Raji (cell line): Measurements from ENCODE around the gene CTDP1.

ENCODE experiments used
- POLR2A ChIP-seq: IDR thresholded peaks from 2 replicates; pipeline ENCODE4 v1.6.1; 2011; ENCODE audit warnings: low read depth, low read length, control low read depth; ENCODE audit not compliant: insufficient read depth

CTDP1 gene

DNA sequence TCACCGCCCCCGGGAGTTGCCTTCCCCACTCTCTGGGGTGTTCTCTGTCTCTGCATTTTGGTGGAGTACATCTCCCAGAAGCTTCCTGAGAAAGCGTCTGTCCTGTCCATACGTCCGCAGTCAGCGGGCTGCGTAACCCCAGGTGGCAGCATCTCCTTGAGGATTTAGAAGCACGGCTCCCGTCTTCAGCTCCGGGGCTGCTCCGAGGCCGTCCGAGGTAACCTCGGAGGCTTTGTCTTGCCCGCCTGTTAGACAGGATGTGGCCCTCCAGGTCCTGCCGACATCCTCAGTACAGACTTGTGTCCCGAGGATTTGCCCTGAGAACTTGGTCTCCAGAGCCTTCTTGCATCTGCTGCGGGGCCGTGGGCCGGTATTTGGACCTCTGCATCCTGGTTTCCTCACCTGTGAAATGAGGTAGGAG, 58.4 kb downstream of the CTDP1 start:
- no peak for TF ChIP-seq POLR2A

DNA sequence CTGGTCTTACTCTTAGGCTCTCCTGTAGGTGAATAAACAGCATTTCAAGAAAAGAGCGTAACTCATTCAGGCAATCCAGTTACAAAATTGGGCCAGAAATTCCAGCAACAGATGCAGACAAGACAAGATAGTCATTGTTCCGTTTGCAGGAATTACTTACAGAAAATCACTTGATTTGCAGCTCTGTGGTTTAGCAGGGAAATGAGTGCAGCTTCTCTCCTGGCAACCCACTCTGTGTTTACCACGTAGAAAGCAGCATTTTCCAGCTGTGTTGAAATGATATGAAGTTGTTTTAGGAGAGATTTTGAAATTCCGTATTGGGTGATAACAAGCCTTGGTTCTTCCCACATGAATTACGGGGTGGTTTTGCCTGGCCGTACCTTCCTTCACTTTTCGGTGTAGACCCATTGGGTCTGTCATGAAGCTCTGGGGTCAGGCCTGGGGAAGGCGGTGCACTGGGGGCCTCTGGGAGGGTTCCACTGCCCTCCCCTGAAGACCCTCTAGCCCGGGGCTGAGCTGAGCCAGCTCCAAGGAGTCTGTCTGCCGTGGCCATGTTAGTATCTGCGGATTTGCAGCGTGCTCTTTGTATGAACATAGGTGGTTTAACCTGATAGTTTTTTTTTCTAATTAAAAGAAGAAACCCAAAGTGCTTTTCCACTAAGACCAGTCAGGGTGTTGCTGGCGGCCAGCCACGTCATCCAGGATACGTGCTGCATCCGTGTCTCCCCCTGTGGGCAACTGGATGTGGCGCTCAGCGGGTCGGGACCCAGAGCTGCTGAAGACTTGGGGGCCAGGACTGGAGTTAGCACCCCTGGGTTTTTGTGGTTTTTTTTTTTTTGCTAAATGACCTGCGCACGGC, 59.2 kb downstream of the CTDP1 start:
- TF ChIP-seq POLR2A: no peak

DNA sequence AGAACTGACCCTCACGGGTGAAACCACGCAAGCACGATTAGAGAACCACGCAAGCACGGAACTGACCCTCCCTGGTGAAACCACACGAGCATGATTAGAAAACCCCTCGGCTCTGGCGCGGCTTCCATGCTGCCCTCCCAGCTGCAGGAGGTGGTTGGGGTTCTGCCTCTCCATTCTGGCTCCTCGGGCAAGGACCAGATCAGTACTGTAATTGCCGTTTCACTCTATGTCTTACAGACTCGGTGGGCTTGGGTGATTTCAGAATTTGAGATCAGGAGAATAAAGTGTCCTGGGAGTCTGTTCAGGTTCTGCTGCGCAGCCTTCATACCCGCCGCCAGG, 59.8 kb downstream of the CTDP1 start:
- no peak for TF ChIP-seq POLR2A

DNA sequence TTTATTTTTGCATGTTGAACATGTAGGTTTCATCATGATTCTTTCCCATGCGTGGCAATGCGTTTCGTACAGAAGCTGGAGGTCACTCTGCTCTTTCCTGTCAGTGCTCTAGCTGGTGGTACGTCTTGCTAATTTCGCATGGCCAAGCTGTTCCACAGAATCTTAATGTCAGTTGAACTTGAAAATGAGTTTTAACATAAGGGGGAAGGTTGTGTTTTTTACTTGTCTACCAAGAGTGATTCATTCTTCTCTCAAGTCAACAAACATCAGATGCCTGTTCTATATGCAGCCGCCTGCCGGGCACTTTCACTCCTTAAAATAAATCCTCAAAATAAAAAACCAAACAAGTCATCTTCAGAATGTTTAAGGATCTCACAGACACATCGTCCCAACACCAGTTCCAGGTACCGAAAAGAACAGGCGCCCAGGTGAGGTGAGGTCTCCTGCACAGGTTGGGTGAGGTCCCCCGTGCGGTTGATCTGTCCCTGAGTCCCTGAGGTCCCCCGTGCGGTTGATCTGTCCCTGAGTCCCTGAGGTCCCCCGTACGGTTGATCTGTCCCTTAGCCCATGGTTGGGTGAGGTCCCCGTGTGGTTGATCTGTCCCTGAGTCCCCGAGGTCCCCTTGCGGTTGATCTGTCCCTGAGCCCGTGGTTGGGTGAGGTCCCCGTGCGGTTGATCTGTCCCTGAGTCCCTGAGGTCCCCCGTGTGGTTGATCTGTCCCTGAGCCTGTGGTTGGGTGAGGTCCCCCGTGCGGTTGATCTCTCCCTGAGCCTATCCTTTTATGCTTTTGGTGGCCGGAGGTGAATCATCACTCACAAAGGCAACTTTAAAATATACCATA, 61.1 kb downstream of the CTDP1 start:
- no peak for TF ChIP-seq POLR2A

DNA sequence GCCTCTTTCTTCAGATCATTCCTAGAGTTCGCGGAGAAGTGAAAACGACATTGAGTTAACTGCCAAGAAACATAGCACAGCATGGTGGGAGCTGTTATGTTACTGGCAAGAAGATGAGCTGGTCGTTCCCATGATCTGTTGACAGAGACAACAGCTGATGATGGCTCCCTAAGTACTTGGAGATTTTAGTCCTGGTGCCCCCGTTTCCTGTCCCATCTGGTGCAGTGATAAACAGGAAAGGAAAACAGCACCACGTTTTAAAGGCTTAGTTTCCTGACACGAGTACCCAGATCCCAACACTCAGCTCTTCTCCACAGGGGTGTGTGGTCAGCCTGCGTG, 61.7 kb downstream of the CTDP1 start:
- no peak for TF ChIP-seq POLR2A

DNA sequence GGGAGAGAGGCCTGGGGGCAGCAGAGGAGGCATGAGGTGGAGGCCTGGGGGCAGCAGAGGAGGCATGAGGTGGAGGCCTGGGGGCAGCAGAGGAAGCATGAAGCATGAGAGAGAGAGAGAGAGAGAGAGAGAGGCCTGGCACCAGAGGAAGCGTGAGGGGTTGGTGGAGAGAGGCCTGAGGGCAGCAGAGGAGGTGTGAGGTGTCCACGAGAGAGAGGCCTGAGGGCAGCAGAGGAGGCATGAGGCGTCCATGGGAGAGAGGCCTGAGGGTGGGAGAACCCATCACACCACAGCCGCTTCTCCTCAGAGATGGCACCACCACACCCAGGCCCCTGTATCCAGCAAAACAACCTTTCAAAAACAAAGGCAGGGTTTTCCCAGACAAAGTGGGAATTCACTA, 62.5 kb downstream of the CTDP1 start:
- TF ChIP-seq POLR2A: no peak

DNA sequence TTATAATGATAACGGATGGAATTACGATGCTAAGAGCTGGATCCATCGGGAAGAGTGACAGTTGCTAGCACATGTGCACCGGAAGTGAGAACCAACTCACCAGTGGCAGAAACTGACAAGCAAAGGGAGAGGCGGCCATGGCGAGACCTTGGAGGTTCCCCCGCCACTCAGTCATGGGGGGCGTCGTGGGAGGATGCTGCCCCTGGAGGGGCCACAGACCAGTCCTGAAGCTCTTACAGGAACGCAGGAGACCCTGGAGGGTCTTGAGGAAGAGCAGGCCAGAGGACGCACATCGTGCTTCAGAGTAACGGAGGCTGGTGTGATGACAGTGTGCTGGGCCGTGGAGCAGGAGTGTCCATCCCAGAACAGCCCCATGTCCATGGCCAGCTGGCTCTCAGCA, 65.0 kb downstream of the CTDP1 start:
- TF ChIP-seq POLR2A: no peak

DNA sequence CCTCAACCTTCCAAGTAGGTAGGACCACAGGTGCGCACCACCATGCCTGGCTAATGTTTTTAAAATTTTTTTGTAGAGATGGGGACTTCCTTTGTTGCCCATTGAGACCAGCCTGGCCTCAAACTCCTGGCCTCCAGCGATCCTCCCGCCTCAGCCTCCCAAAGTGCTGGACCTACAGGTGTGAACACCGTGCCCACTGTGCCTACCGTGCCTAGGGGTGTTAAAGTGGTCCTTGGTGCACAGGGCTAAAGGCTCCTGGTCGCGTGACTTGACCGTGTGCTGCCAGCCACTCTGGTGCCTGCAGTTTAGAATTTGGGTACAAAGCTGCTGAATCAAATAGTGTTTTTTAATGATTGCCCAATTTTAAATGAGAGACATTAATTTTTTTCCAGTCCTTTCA, 67.1 kb downstream of the CTDP1 start:
- no peak for TF ChIP-seq POLR2A

DNA sequence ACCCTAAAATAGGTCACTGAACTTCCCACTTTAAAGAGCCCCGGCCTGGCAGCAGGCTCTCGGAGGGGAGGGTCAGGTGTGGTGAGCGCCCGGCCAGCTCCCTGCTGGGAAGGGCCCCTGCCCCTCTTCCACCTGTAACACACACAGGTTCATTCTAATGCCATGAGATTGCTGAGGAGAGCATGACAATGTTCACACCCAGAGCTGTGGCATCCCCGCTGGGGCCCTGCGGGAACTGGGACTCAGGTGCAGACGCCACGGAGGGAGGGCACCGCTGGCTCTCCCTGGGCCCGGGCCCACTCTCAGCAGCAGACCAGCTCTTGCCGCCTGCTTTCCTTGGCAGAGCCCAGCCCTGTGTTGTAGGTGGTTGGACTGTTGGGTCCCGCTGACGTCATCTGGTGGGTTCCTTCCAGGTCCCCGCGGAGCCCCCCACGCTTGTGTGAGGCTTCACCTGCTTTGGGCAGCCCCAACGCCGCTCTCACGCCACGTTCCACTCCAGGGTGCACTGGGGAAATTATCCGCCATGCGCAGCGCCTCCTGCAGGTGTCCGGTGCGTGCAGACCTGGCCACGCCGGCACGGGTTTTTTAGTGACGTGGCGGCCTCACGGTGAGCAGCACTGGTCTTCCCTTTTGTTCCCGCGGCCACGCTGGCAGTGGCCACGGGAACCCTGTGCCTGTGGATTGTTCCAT, 67.7 kb downstream of the CTDP1 start:
- TF ChIP-seq POLR2A: no peak

DNA sequence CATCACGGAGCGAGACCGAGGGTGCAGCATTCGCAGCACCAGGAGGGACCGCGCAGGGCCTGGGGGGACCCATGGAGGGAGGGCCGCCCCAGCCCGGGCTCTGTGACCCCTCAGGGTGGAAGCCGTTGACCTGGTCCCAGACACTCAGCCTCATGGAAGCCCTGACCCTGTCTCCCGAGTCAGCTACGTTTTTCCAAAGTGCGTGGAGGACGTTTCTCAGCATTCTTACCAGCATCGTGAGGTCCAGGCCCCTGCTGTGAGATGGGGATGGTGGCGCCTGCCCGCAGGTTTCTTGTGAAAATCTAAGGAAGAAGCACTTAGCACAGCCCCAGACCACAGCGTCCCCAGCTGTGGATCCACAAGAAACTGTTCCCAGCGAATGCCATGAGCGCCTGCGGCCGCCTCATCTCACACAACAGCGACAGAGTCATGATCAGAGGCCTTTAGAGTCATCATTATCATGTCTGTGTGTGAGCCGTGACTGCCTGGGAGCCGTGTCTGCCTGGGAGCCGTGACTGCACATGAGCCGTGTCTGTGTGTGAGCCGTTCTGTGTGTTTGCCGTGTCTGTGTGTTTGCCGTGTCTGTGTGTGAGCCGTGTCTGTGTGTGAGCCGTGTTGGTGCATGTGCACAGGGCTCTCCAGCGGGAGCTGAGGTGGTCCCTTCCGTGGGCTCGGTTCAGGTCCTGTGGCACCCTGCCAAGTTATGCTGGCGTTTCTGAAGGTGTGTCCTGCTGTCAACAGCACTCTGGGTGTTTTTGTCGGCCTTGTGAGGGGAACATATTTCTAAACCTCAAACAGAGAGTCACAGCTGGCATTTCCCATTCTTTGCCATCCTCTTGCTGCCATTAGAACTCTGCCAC, 68.9 kb downstream of the CTDP1 start:
- no peak for TF ChIP-seq POLR2A

DNA sequence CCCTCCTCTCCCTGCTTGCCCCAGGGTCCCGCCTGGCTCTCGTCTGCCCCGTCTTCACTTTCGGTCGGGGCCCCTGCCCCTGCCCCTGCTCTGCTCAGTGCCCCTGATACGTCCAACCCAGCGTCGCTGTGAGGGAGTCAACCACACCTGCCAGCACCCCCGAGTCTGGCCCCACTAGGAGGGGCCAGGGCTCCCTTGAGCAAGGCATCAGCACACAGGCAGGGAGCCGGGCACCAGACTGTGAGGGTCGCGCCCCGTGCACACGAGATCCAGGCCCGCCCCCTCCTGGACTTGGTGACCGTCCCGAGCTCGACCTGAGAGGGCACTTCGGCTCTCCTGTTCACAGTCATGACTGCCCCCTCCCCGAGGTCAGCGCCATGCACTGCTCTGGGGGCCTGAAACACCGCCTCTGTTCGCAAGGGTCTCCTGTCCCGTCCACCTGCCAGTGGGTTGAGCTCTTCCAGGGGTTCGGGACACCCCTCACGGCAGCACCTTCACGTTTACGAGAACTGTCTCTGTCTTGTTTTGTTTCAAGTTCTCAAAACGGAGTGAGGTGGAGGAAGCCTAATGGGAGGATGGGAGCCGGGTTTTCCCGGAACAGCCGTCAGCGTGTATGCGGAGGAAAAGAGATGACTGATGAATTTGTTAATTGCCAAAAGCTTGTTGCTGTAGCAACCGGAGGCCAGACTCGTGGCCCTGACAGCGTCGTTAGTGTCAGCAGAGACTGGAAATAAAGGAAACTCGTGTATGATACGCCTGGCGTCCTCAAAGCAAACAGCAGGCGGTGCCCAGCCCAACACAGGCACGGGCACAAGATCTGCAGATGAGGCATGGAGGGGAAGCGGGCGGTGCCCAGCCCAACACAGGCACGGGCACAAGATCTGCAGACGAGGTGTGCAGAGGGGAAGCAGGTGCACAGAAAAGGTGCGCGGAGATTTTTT, 69.9 kb downstream of the CTDP1 start:
- no peak for TF ChIP-seq POLR2A

DNA sequence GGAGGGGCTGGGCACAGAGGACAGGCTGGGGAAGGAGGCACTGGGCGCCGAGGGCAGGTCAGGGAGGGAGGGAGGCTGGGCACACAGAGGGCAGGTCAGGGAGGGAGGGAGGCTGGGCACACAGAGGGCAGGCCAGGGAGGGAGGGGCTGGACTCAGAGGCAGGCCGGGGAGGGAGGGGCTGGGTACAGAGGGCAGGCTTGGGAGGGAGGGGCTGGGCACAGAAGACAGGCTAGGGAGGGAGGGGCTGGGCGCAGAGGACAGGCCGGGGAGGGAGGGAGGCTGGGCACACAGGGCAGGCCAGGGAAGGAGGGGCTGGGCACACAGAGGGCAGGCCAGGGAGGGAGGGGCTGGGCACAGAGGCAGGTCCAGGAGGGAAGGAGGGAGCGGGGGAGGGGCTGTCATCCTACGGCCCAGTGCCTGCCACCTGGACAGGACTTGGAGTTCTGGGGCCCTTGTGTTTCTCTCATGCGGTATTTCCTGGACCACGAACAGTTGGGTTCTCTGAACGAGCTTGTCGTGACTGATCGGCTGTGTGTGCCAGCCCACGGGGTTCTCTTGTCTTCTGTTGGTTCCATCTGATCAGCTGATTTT, 71.5 kb downstream of the CTDP1 start:
- TF ChIP-seq POLR2A: no peak

DNA sequence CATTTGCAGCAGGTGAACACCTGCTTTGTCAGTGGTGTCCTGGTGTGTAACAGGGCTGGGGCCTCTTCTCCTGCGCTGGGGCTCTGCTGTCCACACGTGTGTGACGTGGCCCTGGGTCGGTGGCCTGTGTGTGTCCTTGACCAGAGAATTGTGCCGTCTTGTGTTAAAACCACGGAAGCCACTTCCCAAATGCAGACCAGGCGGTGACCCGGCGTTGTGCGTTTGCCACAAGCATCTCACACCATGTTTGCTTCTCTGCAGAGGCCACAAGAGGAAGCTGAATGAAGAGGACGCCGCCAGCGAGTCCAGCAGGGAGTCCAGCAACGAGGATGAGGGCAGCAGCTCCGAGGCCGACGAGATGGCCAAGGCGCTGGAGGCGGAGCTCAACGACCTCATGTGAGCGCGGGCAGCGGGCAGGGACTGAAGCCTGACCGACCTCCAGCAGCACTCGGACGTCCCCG, 73.8 kb downstream of the CTDP1 start:
- no peak for TF ChIP-seq POLR2A

DNA sequence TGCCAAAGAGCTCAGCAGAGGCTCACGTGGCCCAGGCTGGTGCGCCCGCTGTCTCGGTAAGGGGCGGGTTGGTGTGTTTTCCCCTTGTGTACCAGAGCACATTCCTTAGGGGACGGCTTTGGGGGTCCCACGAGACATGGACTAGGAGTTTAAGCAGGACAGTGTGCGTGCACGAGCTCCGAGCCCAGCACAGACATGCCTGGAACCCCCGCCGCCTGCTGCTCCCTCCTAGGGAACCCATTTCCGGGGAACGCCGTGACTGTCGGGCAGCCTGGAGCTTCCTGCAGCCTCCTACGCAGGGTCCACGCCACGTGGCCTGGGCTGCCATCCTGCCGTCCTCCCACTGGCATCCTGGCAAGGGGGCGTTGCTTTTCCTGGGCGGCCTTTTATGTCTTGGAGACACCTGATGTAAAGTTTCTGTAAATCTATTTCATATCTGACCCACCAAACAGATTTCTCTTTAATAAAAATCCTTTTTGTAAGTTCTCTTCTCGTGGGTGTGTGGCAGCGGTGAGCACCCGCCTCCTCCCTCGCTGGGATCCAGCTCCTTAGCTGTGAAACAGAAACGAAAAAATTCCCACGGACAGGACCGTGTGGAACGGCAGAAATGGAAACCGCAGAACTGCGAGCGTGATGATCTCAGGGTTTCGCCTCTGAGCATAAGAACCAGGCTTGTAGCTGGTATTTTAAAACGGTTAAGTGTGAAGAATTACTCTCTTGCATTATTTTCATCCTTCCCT, 74.6 kb downstream of the CTDP1 start:
- no peak for TF ChIP-seq POLR2A
